Measurements from ENCODE around the gene SUSD3.
"Not testable (repeated sequence)": the region's sequence is repeated elsewhere in the genome, so short reads cannot be mapped to it uniquely, and the experiment has no call there.

SUSD3 gene

GRCh38 chr9:93115486-93116071, 57.1 kb downstream of the SUSD3 start:
- no peak for DNase-seq (ENCODE audit: low spot score)
- TF ChIP-seq, protein P1, sequence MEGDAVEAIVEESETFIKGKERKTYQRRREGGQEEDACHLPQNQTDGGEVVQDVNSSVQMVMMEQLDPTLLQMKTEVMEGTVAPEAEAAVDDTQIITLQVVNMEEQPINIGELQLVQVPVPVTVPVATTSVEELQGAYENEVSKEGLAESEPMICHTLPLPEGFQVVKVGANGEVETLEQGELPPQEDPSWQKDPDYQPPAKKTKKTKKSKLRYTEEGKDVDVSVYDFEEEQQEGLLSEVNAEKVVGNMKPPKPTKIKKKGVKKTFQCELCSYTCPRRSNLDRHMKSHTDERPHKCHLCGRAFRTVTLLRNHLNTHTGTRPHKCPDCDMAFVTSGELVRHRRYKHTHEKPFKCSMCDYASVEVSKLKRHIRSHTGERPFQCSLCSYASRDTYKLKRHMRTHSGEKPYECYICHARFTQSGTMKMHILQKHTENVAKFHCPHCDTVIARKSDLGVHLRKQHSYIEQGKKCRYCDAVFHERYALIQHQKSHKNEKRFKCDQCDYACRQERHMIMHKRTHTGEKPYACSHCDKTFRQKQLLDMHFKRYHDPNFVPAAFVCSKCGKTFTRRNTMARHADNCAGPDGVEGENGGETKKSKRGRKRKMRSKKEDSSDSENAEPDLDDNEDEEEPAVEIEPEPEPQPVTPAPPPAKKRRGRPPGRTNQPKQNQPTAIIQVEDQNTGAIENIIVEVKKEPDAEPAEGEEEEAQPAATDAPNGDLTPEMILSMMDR (IDR thresholded peaks at IDR 0.05; ENCODE audit: extremely low read depth, missing control alignments) = no peak

DNA sequence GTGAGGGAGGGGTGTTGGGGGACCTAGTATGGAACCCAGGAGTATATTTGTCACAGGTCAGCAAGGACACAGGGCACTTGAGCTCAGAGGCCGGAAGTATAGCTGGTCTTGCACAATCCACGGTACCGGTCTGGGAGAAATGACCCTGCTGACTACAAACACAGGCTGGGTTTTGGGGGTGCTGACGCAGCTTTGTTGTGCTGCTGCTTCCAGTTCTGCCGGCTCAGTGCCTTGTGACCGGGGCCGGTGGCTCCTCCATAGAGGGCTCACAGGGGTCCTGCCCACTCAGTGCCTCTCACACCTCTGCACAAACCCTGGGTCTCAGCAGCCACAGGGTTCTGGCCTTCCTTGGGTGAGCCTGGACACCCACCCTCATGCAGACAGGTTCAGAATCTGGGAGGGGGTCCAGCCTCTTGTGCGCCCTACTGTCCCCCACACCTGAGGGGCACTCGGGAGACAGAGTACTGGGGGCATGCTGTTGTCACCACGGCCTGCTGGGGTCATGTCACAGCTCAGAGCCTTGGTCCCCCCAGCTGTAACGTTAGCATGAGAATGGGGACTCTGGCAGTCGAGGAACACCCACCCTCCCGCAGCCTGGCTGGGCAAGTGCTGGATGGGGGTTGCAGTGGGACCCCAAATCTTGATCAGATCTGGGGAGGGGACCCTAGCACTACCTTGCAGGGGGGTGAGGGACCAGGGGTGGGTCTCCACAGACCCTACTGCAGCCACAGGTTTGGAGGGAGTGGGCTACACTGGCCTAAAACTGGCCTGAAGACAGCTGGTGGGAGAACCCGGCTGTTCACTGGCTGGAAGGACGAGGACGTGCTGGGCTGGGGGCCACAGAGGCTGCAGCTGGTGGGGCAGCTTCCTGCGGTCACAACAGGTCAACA, 57.8 kb downstream of the SUSD3 start:
- no peak for DNase-seq (ENCODE audit: low spot score)
- TF ChIP-seq, protein P1 (IDR thresholded peaks at IDR 0.05; ENCODE audit: extremely low read depth, missing control alignments) = no peak

- DNase-seq (ENCODE audit: low spot score) = not testable (repeated sequence)
Measured at GRCh38 chr9:93117521-93117920, 59.0 kb downstream of the SUSD3 start.

DNA sequence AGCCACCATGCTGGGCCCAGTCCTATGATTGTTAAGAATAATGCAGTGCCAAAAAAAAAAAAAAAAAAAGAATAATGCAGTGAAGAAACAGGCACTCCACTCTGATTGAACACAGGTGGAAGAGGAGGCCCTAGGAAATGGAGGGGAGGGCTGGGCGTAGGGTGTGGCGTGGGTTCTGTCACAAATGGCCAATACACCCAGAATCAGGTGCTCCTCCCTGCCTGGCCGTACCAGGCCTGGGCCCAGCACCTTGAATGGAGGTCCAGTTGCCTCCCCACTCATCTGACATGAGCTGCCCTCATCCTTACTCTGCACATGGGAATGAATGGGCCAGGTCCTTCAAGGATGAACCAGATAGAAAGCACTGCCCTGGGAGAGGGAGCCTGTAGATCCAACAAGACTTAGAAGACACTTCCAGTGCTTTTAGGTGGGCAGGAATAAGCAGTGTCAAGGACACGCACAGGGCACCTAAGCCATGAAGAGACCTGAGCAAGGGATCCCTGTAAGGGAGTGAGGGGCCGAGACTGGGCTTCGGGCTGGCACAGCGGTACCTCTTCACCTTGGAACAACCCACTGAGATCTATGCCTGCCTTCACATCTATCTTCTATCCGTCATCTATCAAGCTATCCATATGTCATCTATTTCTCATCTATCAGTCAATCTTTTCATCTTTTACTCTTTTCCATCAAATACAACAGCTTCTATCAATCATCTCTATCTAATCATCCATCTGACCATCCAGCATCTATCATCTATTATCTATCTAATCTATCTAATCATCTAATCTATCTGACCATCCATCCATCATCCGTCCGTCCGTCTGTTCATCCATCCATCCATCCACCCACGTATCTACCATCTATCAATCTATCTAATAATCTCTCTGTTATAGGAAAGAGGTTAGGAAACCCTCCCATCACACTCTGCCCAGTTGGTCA, 59.7 kb downstream of the SUSD3 start:
- no peak for DNase-seq (ENCODE audit: low spot score)
- TF ChIP-seq, protein P1 (IDR thresholded peaks at IDR 0.05; ENCODE audit: extremely low read depth, missing control alignments) = no peak

GRCh38 chr9:93118863-93119702, 60.6 kb downstream of the SUSD3 start:
- no peak for DNase-seq (ENCODE audit: low spot score)
- TF ChIP-seq, protein P1 (IDR thresholded peaks at IDR 0.05; ENCODE audit: extremely low read depth, missing control alignments) = no peak

DNA sequence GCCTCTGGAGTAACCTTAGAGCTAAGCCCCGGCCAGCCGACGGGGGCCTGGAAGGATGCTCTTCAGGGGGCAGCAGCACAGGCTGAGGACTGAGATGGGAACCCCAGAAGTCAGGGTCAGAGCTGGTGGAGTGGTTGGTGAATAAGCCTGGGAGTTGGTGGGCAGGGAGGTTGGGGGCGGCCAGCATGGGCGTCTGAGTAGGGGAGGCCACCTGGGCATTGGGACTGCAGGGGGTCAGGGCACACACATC, 61.1 kb downstream of the SUSD3 start:
- TF ChIP-seq, protein P1 (IDR thresholded peaks at IDR 0.05; ENCODE audit: extremely low read depth, missing control alignments) = no peak
- no peak for DNase-seq (ENCODE audit: low spot score)
